Limb (tissue), 2 donors: ENCODE measurements around the gene UBA52.
"Not testable (repeated sequence)": the region's sequence is repeated elsewhere in the genome, so short reads cannot be mapped to it uniquely, and the experiment has no call there.

Source experiments
- DNase-seq, 2 donors: peaks; one replicate each; pipeline ENCODE4 v3.0.0-alpha.2; 2016; ENCODE audit errors: extremely low spot score in 2 of 2

Gene UBA52

GRCh38 chr19:18592732-18593131 lies 21.1 kb downstream of the UBA52 start:
- not testable (repeated sequence) for DNase-seq

GRCh38 chr19:18593367-18594095 lies 21.9 kb downstream of the UBA52 start:
- no peak for DNase-seq

DNA sequence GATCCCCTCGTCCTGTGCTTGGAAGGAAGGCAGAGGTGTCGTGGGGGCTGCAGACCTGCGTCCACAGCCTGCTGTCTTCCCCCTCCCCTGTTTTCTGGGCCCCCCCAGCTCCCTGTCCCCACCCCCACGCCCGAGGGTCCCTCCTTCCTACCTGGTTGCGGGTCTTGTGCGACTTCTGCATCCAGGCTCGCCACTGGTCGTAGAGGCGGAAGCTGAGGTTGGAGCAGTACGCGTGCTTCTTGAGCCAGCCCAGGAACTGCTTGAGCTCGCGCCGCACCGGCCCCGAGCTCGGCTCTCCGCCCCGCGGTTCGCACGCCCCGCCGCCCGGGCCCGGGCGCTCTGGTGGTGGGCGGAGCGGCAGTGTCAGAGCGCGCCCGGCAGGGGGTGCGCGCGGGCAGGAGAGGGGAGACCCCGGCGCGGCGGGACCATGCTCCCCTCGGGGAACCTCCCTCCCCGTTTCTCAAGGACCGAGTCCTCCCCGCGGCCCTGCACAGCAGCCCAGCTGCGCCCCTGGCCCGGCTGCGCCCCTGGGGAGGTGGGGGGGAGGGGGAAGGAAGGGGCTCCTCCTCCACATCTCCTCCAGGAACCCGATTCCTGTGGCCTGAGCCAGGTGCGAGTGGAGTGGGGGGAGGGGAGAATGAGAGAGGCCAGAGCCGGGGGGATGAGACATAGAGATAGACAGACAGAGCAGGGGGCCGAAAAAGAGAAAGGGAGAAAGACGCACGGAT lies 22.6 kb downstream of the UBA52 start:
- DNase-seq = peak; percentile 68 to 90

DNA sequence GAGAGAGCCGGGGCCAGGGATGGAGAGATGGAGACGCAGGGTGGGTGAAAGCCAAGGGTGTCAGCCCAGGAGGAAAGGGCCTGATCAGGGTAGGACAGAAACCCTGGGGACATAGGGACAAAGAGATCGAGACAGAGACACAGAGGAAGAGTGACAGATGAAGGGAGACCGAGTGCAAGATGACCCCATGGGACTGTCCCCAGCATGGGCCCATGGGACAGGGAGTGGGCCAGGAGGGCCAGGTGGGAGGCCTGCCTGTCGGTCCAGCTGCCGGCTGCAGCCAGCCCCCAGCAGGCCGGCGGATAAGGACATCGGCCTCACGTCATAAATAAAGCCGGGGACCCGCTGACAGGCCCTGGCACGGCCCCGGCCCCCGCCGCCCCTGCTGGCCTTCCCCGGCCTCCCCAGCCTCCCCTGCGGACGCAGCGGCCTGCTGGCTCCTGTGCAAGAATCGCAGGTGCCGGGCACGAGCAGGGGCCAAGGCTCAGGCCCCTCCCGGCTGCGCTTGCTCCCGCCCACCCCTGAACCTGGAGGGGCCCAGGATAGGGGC lies 23.2 kb downstream of the UBA52 start:
- DNase-seq = no peak

GRCh38 chr19:18595475-18595874 lies 23.8 kb downstream of the UBA52 start:
- no peak for DNase-seq

GRCh38 chr19:18596752-18597157 lies 25.1 kb downstream of the UBA52 start:
- DNase-seq = no peak

- DNase-seq = no peak
Observed at GRCh38 chr19:18597809-18598660, 26.4 kb downstream of the UBA52 start.

DNA sequence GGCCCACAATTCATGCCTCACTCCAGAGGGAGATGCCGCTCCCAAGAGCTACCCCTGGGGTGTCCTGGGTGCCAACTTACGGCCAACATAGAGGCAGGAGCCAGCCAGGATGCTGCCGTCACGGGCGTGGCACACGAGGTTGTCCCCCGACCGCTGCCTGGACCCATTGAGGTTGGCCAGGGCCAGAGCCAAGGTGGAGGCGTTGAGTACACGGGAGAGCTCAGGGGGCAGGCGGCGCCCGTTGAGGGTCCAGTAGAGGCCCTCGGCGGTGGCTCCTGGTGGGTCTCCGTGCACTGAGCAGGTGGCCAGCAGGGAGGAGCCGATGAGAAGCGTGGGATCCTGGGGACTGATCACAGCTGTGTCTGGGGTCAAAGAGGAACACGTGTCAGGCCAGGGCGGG lies 27.8 kb downstream of the UBA52 start:
- no peak for DNase-seq

- not testable (repeated sequence) for DNase-seq
Observed at GRCh38 chr19:18600692-18601397, 29.2 kb downstream of the UBA52 start.

- no peak for DNase-seq
Observed at GRCh38 chr19:18601875-18602274, 30.2 kb downstream of the UBA52 start.

DNA sequence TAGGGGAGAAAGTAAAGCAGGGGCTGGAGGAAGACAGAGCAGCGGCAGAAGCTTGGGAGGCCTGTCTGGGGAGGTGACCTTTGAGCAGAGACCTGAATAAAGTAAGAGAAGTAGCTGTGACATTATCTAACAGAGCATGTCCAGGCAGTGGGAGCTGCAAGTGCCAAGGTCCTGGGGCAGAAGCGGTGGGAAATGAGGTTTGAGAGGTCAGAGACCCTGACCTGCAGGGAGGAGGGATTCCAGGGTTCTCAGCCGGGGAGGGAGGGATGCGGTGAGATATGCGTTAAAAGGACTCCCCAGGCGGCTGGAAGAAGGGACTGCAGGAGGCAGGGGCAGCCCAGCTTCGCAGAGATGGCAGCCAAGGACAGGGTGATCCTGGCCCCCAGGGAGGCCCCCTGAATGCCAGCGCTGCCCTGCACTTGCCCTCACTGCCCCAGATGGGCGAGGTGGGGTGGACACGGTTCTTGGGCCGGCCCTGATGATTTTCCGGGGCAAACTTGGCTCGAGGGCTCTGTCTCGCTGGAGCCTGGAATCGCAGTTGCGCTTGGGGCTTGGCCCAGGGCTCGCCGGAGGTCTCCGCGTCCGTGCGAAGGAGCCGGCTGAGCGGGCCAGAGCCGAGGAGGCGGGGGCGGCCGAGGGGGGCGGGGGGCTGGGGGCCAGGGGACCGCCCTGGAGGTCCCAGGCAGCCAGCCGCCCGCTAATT lies 31.7 kb downstream of the UBA52 start:
- no peak for DNase-seq

GRCh38 chr19:18603958-18604819 lies 32.5 kb downstream of the UBA52 start:
- DNase-seq = no peak

DNA sequence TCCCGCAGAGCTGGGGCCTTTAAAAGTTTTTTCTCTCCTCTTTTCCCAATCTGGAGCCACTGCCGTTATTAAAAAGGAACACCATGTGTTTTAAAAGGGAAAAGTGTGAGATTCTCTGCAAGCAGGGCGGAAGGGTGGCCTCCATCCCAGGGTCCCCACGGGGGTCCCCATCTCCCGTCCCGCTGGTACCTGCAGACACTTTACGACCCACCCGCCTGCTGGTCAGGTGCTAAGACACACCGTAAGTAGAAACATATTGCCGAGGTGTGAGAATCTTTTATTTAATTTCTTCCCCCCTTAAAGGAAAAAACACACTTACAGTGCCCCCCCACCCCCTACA lies 33.1 kb downstream of the UBA52 start:
- no peak for DNase-seq

DNA sequence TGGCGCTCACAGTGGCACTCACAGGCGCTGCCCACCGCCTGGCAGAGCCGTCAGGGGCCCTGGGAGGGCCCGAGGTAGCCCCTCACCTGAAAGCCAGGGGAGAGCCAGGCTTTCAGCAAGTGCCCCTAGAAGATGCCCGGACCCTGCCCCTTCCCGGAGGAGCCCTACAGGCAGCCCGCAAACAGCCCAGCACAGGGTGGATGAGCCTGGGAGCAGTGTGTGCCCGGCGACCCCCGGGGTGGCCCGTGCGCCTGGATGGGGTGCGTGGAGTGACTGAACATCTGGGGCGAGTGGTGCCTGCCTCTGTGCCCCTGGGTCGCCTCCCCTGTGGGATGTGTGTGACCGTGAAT lies 33.5 kb downstream of the UBA52 start:
- no peak for DNase-seq

DNA sequence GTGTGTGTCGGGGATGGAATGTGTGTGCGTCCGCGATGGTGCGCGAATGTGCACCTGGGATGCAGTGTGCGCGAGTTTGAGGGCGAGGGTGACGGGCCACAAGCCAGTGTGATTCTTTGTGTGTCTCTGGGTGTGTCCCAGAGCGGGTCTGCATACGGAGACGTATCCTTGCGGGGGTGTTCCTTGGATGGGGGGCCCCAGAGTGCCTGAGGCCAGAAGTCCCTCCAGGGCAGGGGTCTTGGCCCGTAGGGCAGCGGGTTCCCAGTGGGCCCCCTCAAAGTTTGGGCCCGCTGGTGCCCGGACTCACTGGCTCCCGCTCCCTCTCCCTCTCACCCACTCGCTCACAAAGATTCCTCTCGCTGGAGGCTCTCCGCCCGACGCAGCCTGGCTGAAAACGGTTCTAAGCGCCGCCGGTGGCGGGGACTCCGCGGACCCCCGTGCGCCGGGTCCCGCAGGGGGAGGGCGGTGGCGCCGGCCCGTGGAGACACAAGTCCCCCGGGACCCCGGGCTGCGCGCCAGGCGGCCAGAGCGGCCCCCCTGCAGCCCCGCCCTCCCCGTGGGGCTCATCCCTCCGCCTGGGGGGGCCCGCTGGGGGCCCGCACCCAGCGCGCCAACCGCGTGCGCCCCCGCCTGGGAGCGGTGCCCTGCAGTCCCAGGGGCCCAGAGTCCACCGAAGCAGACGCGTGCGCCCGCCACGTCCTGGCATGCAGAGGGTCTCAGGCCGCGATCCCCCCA lies 34.1 kb downstream of the UBA52 start:
- no peak for DNase-seq

DNA sequence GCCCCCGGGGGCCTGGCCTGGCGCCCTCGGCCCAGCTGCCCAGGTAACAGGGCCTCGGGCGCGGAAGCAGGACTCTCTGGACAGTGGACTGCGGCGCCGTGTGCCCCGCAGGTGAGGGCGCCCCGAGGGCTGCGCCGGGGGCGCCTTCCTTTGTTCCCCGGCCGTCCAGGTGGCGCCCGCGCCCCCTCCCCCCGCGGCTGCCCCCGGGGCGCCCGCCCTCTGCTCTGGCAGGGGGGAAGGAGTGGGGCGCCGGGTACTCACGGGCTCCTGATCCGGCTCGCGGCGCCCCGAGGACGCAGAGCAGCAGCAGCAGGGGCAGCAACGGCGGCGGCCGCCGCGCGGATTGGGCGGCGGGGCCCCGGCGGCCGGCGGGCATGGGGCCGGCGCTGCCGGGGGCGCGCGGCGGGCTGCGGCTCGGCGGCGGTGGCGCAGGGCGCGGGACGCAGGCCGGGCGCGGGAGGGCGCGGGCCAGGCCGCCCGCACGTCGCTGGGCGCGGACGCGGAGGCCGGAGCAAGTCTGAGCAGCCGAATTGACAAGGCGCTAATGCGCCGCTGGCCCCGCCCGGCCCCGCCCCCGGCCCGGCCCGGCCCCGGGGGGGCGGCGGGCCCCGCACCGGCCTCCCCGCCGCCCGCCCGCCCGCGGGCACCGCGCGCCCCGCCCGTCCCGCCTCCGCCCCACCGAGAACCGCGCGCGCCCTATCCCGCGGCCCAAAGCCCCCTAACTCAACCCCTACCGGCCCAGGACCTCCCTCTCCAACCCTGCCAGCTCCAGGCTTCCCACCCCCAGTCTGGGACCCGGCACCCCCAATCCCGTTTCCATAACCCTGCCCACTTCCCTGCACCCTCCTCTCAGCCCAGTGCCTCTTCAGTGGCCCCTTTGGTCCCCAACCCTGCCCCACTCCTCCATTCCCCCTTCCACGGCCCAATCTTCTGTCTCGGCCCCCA lies 34.9 kb downstream of the UBA52 start, which contains the start of gene CRLF1:
Gene CRLF1 (minus strand): TSS at position 519 of the 945 bp plus-strand sequence. CDS start 143 bp downstream, at position 376.
- DNase-seq = no peak

GRCh38 chr19:18607226-18608101 lies 35.8 kb downstream of the UBA52 start:
- no peak for DNase-seq
